CD4-positive, alpha-beta T cell treated with Interleukin-15 for 4 hours (primary cell): ENCODE results near the gene TBX21.

Experiments
- DNase-seq: peaks from one replicate; pipeline ENCODE4 v3.0.0-alpha.2; 2020; ENCODE audit warnings: low spot score

TBX21 gene

DNA sequence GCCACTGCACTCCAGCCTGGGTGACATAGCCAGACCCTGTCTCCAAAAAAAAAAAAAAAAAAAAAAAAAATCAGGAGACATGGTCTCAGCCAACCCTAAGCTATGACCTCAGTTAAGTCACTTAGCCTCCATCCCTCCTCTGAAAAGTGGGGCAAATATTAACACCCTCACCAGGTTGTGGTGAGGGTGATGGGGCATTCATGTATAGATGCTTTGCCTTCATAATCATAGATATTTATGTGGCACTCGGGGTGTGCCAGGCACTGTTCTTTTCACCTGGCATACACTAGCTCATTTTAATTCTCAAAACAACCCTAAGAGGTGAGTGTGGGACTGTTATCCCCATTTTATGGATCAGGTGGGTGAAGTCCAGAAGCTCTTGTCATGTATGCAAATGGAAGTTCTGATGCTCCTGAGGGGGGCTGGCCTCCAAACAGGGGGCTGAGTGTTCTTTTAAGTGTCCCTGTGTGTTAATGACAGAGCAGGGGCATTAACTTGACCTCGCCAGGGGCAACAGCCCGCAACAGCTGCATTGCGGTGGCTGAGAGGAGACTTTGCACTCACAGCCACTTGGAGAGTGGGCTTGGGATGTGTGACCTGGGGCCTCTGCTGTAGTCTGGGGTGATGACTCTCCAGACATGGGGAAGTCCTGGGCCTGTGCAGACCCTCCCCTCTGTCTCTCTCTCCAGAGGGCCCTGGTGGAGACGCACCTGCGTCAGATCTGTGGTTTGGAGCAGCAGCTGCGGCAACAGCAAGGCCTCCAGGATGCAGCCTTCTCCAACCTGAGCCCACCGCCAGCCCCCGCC lies 34.9 kb upstream of the TBX21 start:
- DNase-seq: no peak

- DNase-seq: peak; percentile 85
Observed at GRCh38 chr17:47698749-47699535, 34.1 kb upstream of the TBX21 start.

GRCh38 chr17:47699536-47699840 lies 33.5 kb upstream of the TBX21 start:
- DNase-seq: no peak

GRCh38 chr17:47700471-47701449 lies 32.3 kb upstream of the TBX21 start:
- DNase-seq: peak; percentile 69

DNA sequence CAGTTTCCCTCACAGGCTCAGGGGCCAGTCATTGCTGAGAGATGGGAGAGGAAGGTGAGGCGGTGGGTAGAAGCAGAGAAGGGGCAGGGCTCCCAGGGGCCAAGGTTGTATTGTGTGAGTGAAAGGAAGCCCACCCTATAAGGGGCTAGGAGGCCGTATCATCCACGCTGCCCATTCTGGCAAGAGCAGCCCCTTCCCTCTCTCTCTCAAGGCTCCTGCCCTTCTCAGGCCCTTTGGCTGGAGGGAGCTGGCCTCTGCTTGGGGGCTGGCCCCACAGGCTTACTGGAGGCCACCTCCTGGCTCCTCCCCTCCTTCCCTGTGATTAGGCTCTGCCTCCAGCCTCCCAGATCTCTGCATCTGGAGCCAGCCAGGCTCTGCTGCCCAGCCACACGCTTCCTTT lies 31.4 kb upstream of the TBX21 start:
- DNase-seq: no peak

GRCh38 chr17:47702391-47702995 lies 30.5 kb upstream of the TBX21 start:
- no peak for DNase-seq

- peak; percentile 38 for DNase-seq
Observed at GRCh38 chr17:47703191-47703591, 29.8 kb upstream of the TBX21 start.

- DNase-seq: no peak
Observed at GRCh38 chr17:47703671-47704070, 29.4 kb upstream of the TBX21 start.

- no peak for DNase-seq
Observed at GRCh38 chr17:47704116-47704515, 28.9 kb upstream of the TBX21 start.

DNA sequence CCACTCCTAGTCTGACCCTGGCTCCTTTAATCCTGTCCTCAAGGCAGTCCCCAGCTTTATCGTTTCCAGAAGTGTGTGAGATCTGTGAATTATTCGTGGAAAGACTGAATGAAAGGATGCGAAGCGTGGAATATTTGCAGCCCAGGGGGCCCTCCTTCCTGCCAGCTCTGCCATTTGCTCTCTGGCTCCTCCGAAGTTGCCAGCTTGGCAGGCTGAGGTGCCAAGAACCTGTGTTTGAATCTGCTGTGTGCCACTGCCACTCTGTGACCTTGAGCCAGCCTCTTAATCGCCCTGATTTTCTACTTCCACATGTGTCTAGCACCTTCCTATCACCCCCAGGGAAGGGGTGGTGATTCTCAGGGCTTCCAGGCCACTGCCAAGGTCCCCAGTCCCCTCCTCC lies 28.3 kb upstream of the TBX21 start:
- DNase-seq: no peak

DNA sequence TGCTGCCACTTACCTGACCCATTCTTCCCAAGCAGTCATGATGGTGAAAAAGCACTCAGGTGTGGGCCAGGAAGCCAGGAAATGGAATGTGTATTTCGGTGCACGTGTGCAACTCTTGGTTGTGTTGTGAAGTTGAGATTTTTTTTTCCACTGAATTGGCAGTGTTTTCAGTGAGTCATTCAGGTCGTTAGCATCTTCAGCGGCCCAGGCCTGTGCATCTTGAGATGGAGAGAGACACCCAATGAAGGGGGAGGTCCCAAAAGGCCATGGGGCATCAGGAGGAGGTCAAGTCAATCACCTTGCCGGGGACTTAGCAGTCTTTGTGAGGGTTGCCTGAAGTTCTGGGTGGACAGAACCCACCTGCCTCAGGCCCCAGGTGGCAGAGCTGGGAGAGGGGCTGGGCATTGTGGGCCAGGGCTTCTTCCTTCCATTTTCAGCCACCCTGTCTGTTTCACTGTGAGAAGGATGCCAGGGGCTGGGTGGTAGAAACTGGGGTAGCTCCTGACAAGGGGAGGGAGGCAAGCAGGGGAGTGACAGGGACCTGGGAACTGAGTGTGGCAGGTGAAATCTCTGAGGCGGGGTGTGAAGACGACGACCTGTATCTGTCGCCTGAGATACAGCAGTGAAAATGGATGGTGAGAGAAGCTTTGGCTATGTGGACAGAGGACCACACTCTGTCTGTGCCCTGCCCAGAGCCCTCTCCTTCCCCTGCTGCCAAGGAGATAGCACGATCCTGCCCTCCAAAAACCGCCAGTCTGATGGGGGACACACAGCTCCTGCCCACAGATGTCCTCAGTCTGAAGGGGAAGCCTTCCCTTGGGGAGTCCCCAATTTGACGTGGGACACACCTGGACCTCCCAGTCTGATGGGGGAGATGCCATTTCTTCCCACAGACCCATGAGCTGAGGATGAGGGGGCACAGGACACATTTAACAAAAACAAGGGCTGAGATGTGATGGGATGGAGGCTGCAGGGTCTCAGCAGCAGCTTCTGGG lies 27.2 kb upstream of the TBX21 start:
- peak; percentile 42 for DNase-seq

DNA sequence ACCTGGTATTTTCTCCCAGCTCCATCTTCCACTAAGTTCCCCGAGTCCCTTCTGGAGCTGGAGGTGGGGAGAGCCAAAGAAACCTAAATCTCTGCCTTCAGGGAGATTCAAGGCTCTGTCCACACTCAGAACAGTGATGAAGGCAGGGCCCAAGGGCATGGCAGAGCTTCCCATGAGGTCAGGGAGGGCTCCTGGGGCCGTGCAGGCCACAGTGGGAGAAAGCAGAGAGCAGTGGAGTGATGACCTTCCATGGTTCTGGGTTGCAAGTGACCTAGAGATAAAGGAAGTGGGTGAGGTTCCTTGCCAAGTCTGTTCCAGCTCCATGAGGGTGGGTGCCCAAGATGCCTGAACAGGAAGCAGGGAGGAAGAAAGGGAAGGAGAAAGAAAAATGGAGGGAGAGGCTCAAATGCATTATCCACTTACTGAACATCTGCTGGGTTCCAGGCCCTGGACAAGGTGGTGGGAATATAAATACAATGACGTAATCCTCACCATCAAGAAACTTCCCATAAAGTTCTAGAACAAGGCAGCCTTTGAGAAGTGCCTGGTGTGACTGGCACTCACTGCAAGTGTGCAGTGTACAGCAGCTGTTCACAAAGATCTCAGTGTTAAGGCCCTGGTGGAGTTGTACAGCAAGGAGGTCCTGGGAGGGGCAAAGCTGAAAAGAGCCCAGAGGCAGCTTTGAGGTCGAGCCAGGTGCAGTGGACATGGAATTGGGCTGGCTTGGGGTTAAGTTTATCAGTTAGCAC lies 25.8 kb upstream of the TBX21 start:
- no peak for DNase-seq

GRCh38 chr17:47707884-47708283 lies 25.2 kb upstream of the TBX21 start:
- no peak for DNase-seq

DNA sequence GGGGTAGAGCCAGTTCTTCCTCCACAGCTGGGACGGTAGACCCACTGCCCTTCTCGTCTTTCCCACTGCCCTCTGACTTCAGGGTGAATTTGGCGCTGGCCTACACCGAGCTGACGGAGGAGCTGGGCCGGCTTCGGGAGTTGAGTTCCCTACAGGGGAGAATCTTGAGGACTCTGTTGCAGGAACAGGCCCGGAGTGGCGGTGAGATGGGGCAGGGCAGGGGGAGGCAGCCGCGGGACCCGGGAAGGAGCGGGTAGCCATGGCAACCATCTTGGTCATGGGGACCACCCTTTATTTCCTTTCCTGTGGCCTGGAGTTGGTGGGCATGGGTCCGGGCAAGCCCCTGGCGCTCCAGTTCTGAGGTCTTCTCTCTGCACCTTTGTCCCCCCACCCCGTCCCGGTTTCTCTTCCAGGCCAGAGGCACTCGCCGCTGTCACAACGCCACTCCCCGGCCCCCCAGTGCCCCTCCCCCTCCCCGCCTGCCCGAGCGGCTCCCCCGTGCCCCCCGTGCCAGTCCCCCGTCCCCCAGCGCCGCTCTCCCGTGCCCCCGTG lies 24.6 kb upstream of the TBX21 start:
- DNase-seq: no peak

DNA sequence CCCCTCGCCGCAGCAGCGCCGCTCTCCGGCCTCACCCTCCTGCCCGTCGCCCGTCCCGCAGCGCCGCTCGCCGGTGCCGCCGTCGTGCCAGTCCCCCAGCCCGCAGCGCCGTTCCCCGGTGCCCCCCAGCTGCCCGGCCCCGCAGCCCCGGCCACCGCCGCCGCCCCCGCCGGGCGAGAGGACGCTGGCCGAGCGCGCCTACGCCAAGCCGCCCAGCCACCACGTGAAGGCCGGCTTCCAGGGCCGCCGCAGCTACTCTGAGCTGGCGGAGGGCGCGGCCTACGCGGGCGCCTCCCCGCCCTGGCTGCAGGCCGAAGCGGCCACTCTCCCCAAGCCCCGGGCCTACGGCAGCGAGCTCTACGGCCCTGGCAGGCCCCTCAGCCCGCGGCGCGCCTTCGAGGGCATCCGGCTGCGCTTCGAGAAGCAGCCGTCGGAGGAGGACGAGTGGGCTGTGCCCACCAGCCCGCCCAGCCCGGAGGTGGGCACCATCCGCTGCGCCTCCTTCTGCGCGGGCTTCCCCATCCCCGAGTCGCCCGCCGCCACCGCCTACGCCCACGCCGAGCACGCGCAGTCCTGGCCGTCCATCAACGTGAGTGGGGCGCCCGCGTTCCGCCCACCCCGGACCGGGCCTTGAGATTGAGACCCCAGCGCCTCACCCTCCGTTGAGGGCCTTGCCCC lies 24.0 kb upstream of the TBX21 start:
- DNase-seq: no peak

DNA sequence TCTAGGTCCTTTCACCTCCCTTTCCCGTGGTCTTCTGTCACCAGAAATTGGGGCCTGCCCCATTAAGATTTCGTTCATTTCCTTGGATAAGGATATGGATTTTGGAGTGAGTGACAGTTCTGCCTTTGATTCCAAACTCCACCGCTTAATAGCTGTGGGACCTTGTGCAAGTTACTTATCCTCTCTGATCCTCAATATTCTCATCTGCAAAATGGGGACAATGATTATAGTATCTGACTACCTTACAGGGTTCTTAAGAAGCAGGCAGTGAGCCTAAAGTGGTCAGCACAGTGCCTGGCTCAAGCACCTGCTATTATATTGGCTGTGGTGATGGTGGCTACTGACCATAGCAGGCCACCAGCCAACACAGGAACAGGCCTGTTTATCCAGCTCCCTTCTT lies 23.4 kb upstream of the TBX21 start:
- no peak for DNase-seq

DNA sequence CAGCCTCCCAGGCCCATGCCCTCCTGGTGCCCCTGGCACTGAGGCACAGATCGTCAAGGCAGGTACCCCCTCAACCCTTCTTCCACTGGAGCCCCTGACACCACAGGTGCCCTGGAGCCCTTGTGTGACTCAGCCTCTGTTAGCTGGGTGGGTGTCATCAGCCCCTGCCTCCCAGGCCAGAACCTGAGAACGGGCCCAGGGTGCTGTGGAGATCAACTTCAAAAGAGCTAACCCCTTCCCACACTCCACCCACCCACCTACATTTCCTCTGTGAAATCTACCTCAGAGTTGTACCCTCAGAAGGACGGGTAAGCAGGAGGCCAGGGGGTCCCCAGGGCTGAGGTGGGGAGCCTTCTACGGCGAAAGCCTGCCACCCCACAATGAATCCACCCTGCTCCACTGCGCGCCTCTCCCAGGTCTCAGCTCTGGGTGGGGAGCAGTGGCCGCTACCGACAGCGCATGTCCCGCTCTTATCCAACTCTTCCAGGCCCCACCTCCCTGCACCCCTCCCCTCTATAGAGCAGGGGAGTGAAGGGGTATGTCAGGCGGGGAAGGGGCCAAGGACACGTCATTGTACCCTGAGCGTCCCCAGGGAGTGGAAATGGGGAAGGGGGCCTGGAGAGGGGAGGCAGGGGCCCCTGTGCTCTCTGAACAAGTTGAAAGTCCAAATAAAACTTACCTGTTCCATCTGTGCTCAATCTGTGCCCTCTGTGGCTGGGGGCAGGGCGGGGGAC lies 21.5 kb upstream of the TBX21 start:
- DNase-seq: no peak

DNA sequence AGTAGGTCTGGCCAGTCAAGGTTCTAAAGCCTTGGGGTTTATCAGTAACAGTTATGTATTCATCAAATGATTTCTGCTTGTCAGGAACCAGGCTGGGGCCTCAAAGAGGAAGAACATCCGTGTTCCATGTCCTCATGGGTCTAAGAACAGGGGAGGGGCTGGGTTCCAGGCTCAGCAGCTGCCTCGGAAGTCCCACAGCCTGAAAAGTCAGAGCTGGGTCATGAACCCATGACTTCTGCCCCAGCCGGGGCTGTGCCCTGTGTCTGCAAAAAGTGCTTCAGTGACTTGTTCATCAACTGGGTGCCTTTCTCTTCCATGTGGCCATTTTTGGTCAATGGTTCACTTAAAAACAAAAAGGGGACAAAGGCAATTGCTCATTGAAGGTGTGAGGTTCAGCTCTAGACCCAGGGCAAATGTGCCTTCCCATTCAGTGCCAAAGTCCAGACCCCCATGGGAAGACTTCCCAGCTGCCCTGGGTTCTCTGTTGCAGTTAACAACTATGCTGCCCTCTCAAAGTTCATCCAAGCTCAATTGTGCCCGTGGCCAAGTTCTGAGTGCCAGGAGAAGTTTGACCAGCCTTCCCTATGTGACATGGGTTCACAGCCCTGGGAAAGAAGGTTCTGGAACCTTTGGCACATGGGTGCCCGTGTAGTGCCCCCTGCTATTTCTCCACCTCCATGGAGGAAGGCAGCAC lies 20.6 kb upstream of the TBX21 start:
- DNase-seq: no peak
